Umbilical cord (tissue), 2 donors: ENCODE results near the gene CCDC107. TPM values are rescaled to one million over a fixed set of nuclear protein-coding genes. Genes with fewer than 3 reads are reported as not detected.

ENCODE experiments used
- DNase-seq: peaks from one replicate; pipeline ENCODE4 v3.0.0-alpha.2; 2015; ENCODE audit warnings: low spot score
- total RNA-seq: library from RNA; depleted of rRNA; stranded (reverse); fragments of >200 nt; gene quantifications from one replicate; pipeline ENCODE4 v1.2.3, GENCODE V29; 2014; ENCODE audit warnings: low replicate concordance; ENCODE audit not compliant: insufficient read depth

The CCDC107 gene
- total RNA-seq, 1 donor from 2014 or later, result 38.0 TPM

DNA sequence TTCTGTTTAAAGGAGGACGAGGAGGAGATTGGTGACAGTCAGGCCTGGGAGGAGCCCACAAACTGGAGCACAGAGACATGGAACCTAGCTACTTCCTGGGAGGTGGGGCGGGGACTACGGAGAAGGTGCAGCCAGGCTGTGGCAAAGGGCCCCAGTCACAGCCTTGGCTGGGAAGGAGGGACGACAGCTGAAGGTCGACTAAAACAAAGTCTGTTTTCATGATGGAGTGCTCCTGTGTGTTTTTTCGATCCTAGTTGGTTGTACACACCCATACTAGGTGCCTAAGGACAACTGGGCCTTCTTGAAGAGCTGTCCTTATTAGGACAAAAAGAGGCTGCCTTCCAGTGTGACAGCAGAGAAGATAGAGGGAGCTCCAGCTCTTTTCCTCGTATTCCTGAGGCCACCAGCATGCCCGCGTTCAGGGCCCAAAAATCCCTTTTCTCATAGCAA, 2.9 kb downstream of the CCDC107 start:
- DNase-seq, result peak; percentile 51

DNA sequence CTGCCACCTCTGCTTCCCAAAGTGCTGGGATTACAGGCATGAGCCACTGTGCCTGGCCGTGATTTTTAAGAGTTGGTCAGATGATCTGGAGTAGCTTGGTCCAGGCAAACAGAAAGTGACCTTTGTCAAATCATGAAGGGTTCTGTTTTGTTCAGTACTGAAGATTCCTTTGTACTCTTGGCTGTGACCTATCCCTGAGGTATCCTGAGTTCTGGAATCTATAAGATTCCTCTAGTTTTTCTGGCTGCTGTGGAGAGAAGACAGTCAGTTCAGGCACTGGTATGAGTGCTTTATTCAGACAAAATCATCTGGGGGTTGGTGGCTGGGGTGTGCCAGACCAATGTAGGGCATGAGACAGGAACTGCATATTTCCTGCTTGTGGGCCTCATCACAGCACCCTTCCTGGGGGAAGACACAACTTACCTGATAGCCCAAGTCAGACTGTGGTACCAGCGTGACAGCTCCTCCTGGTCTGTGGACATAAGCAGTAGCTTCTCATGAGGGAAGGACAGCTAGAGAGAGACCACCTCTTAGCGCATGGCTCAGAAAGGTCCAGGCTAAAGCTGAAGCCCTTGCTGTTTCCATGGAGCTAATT, 3.8 kb downstream of the CCDC107 start:
- DNase-seq, result no peak

DNA sequence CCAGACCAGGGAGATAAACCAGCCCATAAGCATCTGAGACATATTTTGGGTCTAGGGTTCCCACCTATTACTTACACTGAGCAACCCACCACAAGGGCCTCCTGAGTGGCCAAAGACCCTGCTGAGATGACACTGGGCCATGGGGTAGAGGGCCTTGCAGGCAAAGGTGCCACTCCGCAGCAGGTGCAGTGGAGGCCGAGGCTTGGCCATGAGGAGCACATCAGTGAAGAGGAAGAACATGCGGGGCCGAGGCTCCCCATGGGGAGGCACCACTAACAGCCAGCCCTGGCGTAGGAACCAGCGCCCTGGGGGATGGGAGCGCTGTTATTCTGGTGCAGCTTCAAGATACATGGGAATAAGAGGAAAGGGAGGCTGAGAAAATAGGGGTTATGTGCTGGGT, 4.3 kb downstream of the CCDC107 start:
- no peak for DNase-seq

DNA sequence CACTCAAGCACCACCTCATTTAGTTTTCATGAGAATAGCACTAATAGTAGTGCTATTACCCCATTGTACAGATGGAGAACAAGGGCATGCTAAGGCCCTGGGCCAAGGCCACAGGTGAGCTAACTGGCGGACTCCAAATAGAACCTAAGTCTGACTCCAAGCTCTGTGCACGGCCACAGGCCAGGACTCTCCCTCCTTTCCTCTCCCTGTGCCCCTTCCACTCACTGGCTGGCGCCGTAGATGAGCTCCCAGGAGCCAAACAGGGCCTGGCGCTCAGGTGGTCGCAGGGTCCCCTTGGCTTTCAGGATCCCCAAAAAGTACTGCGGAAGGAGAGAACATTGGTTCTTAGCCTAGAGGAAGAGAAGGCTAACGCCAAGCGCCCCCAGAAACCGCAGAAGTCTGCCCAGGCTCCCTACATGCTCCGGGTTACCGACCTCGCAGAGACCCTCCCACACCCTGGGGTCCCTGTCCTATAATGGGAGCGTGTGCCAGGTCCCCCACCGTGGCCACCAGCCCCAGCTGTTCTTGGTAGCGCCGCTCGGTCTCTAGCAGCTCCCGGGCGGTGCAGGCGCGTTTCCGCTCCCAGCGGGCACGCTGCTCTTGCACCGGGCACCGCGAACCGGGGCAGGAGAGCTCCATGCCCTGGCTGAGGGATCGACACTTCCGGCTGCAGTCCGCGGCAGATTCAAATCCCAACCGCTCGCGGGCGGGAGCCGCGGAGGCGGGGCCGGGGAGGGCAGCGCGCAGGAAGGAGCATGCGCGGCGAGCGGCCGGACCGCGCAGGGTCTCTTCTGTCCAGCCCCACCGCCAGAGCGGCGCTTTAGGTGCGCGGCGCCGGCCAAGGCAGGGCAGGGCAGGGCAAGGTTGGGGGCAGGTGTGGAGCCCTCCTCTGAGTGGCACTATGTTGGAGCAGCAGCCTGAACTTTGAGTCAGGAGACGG, 6.7 kb downstream of the CCDC107 start, which contains the start of gene ARHGEF39:
TSS of gene ARHGEF39 (minus strand) at position 665 of the 940 bp plus-strand sequence. CDS start at position 639, 26 bp downstream.
- DNase-seq, result peak; percentile 84

DNA sequence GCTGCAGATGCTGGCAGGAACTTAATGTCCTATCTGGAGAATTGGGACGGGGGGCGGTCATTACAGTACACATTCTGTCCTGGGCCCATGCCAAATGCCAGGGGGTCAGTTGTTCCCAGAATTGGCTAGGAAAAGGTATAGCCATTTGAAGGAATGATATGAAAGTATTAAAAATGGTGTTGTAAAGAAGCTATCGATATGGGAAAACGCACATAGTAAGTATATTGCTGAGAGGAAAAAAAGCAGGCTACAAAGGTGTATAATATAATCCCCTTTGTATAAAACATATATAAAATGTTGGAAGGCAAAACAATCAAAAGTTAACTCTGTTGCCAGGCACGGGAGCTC, 7.4 kb downstream of the CCDC107 start:
- DNase-seq, result no peak

DNA sequence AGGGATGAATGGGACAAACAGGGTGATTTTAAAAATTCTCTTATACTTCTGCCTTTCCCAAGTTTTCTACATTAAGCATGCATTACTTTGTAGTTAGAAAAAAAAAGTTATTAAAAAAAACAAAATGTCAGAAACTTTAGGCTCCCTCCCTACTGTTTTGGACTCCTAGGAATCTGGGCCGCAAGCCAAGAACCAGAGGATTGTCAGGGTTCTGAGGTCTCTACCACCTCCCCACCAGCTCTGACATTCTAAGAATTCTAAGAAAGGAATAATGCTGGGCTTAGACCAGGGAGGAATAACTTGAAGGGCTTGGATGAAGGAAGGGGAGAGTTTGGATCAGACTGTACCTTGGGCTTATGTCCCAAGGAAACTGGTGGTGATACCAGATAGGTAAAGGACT, 8.0 kb downstream of the CCDC107 start:
- peak; percentile 56 for DNase-seq

DNA sequence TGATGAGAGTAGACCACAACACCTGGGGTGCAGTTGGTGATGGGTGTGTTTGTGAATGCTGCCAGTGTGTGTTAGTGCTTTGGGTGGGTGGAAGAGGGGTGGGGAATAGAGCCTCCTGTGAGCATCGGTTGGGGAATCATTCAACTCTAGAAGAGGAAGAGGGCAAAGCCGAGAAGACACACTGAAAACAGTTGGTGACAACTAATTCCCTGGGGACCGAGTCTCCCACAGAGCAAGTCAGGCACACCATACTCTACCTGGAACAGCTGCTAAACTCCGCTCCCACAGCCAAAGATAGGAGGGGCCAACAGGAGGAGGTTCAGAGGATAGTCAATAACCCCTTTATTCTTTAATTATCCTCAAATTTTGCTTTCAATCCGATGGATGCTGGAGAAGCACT, 8.5 kb downstream of the CCDC107 start:
- no peak for DNase-seq

DNA sequence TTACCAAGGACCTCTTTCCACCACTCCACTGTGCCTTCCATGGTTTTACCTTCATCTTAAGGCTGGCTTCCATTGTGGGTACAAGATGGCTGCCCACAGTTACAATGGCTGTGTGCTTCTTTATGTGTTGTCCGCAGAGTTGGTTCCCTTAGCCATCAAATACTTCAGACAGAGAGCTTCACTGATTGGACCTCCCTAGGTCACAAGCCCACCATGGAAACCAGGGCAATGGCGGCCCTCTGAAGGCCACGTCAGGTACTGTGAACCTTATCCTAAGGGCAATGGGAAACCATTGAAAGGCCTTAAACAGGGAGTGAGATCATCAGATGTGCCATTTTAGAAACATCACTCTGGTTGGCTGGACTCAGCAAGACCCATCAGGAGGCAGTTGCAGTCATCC, 9.8 kb downstream of the CCDC107 start:
- no peak for DNase-seq

DNA sequence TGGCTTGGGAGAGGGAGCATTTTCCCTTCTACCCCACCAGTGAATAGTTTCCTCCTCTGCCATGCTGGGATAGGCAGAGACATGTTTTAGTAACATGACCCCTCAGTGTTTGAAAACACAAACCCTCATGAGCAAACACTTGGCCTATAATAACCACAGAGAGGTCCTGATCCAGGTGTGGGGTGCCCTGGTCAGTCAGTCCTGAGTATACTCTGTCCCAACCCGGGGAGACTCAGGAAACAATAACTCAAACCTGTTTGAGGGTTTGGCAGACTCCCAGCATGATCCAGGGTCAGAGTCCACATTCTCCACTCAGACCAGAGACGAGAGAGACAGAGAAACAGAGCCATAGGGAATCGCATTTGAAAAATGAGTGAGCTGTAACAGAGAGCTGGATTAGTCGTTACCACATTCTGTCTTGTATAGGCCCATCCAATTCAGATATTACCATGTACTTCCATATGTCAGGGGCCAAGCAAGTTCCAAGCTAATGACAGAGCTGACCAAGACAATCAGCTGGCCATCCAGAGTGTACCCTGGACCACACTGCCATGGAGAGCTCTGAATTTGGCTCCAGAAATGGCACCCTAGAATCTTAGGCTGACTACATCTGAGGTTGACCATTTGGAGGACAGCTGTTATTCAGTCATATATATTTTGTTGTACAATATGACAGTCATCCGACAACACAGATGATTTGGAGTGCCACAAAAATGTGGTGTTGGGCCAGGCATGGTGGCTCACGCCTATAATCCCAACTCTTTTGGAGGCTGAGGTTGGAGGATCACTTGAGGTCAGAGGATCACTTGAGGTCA, 11.4 kb downstream of the CCDC107 start:
- no peak for DNase-seq

DNA sequence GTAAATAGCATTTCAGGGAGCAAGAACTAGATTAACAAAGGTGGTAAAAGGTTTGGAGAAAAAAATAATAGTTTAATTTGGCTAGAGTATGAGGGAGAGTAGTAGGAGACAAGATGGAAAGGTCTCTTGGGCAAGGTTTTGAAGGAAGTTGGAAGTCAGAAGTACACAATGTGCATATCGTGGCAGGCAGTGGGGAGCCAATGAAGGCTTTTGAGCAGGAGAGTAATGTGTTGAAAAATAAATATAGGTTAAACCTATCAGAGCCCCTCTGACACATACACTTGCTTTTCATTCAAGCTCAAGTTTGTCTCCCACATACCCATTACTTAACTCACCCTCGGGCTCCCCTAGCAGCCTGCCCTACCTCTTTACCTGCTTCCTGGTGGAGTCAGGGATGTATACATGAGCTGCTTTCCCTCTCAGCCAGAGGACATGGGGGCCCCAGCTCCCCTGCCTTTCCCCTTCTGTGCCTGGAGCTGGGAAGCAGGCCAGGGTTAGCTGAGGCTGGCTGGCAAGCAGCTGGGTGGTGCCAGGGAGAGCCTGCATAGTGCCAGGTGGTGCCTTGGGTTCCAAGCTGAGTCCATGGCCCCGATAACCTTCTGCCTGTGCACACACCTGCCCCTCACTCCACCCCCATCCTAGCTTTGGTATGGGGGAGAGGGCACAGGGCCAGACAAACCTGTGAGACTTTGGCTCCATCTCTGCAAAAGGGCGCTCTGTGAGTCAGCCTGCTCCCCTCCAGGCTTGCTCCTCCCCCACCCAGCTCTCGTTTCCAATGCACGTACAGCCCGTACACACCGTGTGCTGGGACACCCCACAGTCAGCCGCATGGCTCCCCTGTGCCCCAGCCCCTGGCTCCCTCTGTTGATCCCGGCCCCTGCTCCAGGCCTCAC, 15.3 kb downstream of the CCDC107 start, which contains the start of gene CA9:
TSS of gene CA9 (plus strand) at position 797 of the 893 bp plus-strand sequence. CDS start at position 829, 32 bp downstream.
- no peak for DNase-seq

DNA sequence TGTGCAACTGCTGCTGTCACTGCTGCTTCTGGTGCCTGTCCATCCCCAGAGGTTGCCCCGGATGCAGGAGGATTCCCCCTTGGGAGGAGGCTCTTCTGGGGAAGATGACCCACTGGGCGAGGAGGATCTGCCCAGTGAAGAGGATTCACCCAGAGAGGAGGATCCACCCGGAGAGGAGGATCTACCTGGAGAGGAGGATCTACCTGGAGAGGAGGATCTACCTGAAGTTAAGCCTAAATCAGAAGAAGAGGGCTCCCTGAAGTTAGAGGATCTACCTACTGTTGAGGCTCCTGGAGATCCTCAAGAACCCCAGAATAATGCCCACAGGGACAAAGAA, 15.9 kb downstream of the CCDC107 start:
- no peak for DNase-seq

DNA sequence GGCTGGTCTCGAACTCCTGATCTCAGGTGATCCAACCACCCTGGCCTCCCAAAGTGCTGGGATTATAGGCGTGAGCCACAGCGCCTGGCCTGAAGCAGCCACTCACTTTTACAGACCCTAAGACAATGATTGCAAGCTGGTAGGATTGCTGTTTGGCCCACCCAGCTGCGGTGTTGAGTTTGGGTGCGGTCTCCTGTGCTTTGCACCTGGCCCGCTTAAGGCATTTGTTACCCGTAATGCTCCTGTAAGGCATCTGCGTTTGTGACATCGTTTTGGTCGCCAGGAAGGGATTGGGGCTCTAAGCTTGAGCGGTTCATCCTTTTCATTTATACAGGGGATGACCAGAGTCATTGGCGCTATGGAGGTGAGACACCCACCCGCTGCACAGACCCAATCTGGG, 17.1 kb downstream of the CCDC107 start:
- no peak for DNase-seq

DNA sequence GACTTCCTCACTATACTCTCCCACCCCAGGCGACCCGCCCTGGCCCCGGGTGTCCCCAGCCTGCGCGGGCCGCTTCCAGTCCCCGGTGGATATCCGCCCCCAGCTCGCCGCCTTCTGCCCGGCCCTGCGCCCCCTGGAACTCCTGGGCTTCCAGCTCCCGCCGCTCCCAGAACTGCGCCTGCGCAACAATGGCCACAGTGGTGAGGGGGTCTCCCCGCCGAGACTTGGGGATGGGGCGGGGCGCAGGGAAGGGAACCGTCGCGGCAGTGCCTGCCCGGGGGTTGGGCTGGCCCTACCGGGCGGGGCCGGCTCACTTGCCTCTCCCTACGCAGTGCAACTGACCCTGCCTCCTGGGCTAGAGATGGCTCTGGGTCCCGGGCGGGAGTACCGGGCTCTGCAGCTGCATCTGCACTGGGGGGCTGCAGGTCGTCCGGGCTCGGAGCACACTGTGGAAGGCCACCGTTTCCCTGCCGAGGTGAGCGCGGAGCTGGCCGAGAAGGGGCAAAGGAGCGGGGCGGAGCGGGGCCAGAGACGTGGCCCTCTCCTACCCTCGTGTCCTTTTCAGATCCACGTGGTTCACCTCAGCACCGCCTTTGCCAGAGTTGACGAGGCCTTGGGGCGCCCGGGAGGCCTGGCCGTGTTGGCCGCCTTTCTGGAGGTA, 17.8 kb downstream of the CCDC107 start:
- DNase-seq, result peak; percentile 67

DNA sequence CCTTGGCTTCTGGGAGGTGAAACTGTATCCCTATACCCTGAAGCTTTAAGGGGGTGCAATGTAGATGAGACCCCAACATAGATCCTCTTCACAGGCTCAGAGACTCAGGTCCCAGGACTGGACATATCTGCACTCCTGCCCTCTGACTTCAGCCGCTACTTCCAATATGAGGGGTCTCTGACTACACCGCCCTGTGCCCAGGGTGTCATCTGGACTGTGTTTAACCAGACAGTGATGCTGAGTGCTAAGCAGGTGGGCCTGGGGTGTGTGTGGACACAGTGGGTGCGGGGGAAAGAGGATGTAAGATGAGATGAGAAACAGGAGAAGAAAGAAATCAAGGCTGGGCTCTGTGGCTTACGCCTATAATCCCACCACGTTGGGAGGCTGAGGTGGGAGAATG, 21.0 kb downstream of the CCDC107 start:
- no peak for DNase-seq

DNA sequence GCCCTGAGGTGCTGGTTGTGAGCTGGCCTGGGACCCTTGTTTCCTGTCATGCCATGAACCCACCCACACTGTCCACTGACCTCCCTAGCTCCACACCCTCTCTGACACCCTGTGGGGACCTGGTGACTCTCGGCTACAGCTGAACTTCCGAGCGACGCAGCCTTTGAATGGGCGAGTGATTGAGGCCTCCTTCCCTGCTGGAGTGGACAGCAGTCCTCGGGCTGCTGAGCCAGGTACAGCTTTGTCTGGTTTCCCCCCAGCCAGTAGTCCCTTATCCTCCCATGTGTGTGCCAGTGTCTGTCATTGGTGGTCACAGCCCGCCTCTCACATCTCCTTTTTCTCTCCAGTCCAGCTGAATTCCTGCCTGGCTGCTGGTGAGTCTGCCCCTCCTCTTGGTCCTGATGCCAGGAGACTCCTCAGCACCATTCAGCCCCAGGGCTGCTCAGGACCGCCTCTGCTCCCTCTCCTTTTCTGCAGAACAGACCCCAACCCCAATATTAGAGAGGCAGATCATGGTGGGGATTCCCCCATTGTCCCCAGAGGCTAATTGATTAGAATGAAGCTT, 21.8 kb downstream of the CCDC107 start:
- DNase-seq, result no peak

DNA sequence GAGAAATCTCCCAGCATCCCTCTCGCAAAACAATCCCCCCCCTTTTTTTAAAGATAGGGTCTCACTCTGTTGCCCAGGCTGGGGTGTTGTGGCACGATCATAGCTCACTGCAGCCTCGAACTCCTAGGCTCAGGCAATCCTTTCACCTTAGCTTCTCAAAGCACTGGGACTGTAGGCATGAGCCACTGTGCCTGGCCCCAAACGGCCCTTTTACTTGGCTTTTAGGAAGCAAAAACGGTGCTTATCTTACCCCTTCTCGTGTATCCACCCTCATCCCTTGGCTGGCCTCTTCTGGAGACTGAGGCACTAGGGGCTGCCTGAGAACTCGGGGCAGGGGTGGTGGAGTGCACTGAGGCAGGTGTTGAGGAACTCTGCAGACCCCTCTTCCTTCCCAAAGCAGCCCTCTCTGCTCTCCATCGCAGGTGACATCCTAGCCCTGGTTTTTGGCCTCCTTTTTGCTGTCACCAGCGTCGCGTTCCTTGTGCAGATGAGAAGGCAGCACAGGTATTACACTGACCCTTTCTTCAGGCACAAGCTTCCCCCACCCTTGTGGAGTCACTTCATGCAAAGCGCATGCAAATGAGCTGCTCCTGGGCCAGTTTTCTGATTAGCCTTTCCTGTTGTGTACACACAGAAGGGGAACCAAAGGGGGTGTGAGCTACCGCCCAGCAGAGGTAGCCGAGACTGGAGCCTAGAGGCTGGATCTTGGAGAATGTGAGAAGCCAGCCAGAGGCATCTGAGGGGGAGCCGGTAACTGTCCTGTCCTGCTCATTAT, 22.4 kb downstream of the CCDC107 start:
- no peak for DNase-seq

DNA sequence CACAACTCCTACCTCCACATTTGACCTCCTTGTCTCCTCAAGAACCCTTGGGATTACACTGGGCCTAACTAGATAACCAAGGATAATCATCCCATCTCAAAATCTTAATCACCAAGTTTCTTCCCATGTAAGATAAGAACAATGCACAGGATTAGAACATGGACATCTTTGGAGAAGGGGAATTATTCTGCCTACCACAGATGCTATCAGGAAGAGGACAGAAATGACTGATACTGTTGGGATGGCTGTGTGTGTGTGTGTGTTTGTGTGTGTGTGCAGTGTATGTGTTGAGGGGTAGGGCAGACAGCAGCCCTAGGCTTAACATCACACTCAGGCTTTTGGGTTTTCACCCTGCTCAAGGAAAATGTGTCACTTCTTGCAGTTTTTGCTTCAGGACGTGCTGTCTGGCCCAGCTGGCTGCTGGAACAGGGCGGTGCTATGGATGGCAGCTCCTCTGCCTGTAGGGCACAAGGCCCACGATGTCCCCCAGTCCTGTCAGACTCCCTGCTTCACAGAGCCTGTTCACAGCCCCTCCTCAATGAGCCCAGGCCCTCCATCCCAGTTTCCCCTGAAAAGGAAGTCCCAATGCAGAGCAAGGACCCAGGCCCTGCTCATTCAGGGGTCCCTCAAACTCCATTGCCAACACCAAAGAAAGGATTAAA, 23.4 kb downstream of the CCDC107 start:
- no peak for DNase-seq

DNA sequence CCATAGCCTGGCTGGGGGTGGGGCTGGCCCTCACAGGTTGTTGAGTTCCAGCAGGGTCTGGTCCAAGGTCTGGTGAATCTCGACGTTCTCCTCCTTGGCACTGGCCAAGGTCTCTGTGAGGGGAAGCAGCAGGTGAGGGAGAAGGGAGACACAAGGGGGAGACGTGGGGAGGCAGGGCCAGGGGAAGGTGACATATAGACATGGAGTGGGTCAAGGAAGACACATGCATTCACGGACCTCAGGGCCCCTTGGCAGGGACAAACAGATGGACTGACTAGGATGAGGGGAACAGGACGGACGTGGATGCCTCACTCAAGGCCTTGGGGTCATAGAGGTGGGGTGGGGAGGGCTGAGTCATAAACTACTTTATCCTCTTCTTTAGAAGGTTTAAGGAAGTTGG, 24.0 kb downstream of the CCDC107 start:
- DNase-seq, result no peak
